ENCODE measurements around the gene UBA7.

DNA sequence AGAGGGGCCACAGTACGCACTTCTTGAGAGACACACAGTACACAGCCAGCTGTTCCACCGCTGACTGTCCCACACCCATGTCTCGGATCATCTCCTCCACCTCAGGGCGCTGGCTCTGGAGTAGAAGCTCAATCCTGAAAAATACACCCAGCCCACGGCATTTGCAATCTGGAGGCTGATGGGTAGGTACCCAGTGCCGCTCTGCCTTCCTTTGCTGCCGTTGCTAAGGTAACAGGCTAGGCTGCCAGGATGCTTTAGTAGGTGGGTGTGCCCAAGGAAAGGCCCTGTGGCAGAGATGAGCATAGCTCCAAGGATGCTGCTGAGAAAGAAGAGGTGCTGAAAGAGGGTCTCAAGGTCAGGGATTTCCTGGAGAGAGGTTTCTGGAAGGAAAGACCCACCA is 28.1 kb upstream of the UBA7 start:
- TF ChIP-seq, protein P1, sequence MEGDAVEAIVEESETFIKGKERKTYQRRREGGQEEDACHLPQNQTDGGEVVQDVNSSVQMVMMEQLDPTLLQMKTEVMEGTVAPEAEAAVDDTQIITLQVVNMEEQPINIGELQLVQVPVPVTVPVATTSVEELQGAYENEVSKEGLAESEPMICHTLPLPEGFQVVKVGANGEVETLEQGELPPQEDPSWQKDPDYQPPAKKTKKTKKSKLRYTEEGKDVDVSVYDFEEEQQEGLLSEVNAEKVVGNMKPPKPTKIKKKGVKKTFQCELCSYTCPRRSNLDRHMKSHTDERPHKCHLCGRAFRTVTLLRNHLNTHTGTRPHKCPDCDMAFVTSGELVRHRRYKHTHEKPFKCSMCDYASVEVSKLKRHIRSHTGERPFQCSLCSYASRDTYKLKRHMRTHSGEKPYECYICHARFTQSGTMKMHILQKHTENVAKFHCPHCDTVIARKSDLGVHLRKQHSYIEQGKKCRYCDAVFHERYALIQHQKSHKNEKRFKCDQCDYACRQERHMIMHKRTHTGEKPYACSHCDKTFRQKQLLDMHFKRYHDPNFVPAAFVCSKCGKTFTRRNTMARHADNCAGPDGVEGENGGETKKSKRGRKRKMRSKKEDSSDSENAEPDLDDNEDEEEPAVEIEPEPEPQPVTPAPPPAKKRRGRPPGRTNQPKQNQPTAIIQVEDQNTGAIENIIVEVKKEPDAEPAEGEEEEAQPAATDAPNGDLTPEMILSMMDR (IDR thresholded peaks at IDR 0.05; ENCODE audit: poor library complexity) = no peak
- no peak for TF ChIP-seq EZH2 (IDR thresholded peaks at IDR 0.05; ENCODE audit: borderline replicate concordance)
- TF ChIP-seq EZH2phosphoT487 (IDR thresholded peaks at IDR 0.05; ENCODE audit: low read depth, severe bottlenecking, unreplicated experiment) = no peak

Data from hepatocyte (in vitro differentiated cells).